ENCODE measurements around the gene SEC14L3.

The SEC14L3 gene

DNA sequence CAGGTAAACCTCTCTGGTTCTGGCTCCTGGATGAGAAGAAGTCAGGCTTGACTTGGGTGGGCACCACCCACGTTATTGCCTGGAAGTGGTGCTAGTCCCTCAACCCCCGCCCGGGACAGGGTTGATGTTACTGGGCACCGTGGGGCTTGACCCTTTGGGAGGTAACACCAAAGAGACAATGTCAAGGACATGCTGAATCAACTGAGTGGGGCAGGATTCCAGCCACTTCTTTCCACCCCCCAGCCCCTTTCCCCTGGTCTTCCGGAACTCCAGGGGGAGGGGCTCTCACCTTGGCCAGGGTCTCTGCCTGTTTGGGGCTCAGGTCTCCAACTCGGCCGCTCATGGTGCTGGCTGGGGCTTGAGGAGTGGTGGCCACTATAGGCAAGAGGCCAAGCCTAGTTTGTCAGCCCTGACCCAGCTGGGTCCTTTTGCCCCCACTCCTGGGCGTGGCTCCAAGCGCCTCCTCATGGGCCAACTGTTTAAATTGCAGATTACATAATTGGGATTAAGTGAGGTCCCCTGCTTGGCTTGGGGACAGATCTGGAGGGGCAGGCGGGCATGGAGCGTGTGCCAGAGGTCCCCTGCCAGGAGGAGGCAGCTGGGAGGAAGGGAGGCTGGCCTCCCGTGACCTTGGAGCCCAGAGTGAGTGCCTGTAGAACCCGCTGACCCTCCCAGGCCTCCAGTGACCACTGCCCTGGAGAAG, at the start of gene SEC14L3:
Gene SEC14L3, minus strand, starts transcription at position 402 of the 703 bp plus-strand sequence. Its CDS starts 59 bp downstream, at position 343.
- CTCF ChIA-PET: interaction anchor here (0.6 kb wide), 1 partner anchor 48 kb away, joined by 3 read pairs; no protein-coding TSS in a partner anchor
- DNase-seq (ENCODE audit: extremely low spot score): no peak
- POLR2A ChIA-PET: no interaction called here
- TF ChIP-seq ZNF384 (IDR thresholded peaks at IDR 0.05) (no peak), HDGF (IDR thresholded peaks at IDR 0.05; ENCODE audit: borderline replicate concordance) (no peak)

DNA sequence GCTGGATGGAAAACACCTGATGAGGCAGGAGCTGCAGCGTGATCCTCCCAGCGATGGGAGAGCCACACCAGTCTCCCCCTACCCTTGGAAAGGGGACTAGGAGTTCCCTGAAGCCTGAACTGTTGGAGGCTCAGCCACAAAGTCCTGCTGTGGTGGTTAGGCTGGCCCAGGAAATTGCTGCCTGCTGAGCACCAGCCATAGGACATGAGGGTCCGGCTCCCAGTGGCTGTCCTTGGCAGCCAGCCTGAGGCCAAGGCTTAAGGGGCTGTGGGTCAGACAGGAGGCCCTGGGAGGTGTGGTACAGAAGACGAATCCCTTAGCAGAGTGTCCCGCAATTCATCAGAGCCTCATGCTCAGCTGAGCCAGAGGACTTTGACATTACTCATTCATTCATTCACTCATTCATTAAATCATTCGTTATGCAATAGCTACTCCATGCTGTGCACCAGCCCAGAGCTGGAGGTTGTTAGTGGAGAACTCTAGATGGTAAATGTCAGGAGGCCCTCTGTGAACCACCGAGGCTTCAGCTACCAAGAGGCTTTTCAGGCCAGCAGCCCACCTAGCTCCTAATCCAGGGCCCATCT, 48.1 kb upstream of the SEC14L3 start:
- POLR2A ChIA-PET: no interaction called here
- TF ChIP-seq SUZ12 (IDR thresholded peaks at IDR 0.05) (no peak), TARDBP (IDR thresholded peaks at IDR 0.05) (no peak), FOXA1 (IDR thresholded peaks at IDR 0.05) (no peak), SP1 (IDR thresholded peaks at IDR 0.05) (no peak), ARNT (IDR thresholded peaks at IDR 0.05) (no peak), FOXM1 (IDR thresholded peaks at IDR 0.05; ENCODE audit: borderline replicate concordance) (no peak), ZNF384 (IDR thresholded peaks at IDR 0.05) (no peak), ELF4 (IDR thresholded peaks at IDR 0.05) (no peak), FOXK2 (IDR thresholded peaks at IDR 0.05) (no peak), CTBP1 (IDR thresholded peaks at IDR 0.05; ENCODE audit: borderline replicate concordance) (no peak), LEF1 (IDR thresholded peaks at IDR 0.05; ENCODE audit: borderline replicate concordance) (no peak), HDGF (IDR thresholded peaks at IDR 0.05; ENCODE audit: borderline replicate concordance) (no peak), BHLHE40 (IDR thresholded peaks at IDR 0.05; ENCODE audit: borderline replicate concordance) (no peak), L3MBTL2 (conservative IDR thresholded peaks at IDR 0.05) (no peak)
- TF ChIP-seq, protein P1, sequence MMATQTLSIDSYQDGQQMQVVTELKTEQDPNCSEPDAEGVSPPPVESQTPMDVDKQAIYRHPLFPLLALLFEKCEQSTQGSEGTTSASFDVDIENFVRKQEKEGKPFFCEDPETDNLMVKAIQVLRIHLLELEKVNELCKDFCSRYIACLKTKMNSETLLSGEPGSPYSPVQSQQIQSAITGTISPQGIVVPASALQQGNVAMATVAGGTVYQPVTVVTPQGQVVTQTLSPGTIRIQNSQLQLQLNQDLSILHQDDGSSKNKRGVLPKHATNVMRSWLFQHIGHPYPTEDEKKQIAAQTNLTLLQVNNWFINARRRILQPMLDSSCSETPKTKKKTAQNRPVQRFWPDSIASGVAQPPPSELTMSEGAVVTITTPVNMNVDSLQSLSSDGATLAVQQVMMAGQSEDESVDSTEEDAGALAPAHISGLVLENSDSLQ (IDR thresholded peaks at IDR 0.05): no peak
- CTCF ChIA-PET: interaction anchor here (0.5 kb wide), 1 partner anchor 226 kb away, joined by 6 read pairs; no protein-coding TSS in a partner anchor
- DNase-seq (ENCODE audit: extremely low spot score): no peak

DNA sequence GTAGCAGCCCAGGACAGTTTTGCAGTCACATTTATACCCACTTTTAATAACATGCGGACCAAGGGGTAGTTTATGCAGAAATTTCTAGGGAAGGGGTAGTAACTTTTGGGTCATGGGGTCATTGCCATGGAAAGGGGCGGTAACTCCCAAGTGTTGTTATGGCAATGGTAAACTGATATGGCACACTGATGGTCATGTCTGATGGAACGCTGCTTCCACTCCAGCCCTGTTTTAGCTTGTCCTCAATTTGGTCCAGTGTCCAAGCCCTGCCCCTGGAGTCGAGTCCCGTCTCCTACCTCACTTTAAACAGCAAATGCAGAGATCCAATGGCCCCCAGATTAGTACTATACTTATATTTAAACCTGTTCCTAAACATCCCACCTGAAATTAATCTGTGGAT, 44.9 kb upstream of the SEC14L3 start:
- ChIA-PET CTCF (no interaction called here), POLR2A (no interaction called here)
- TF ChIP-seq SP1 (IDR thresholded peaks at IDR 0.05) (no peak), HDGF (IDR thresholded peaks at IDR 0.05; ENCODE audit: borderline replicate concordance) (no peak), TARDBP (IDR thresholded peaks at IDR 0.05) (no peak), ZNF384 (IDR thresholded peaks at IDR 0.05) (no peak), L3MBTL2 (conservative IDR thresholded peaks at IDR 0.05) (no peak), SUZ12 (IDR thresholded peaks at IDR 0.05) (no peak), ARNT (IDR thresholded peaks at IDR 0.05) (no peak), NFRKB (IDR thresholded peaks at IDR 0.05) (no peak), FOXK2 (IDR thresholded peaks at IDR 0.05) (no peak), CTBP1 (IDR thresholded peaks at IDR 0.05; ENCODE audit: borderline replicate concordance) (no peak), ELF4 (IDR thresholded peaks at IDR 0.05) (no peak), LEF1 (IDR thresholded peaks at IDR 0.05; ENCODE audit: borderline replicate concordance) (no peak)
- TF ChIP-seq, protein P1 (IDR thresholded peaks at IDR 0.05): no peak
- DNase-seq (ENCODE audit: extremely low spot score): no peak

DNA sequence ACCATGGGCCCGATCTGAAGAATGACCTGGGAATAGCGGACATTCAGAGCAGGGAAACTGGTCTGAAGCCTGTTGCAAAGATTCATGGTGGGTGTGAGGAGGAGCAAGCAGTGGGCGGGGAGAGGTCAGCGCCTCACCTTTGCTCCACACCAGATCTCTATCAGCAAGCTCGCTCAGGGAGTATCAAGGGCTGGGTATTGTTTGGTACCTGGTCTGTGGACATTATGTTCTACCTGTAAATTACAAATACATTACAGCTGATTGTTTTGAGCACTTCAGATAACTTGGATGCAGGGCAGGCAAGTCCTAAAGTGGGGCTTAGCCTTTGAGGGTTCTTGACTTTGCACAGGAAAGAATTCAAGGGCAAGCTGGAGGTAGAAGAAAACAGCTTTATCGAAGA, 44.5 kb upstream of the SEC14L3 start:
- CTCF ChIA-PET: no interaction called here
- POLR2A ChIA-PET: no interaction called here
- no peak for DNase-seq (ENCODE audit: extremely low spot score)
- no peak for TF ChIP-seq TARDBP (IDR thresholded peaks at IDR 0.05)
- TF ChIP-seq FOXM1 (IDR thresholded peaks at IDR 0.05; ENCODE audit: borderline replicate concordance): no peak

DNA sequence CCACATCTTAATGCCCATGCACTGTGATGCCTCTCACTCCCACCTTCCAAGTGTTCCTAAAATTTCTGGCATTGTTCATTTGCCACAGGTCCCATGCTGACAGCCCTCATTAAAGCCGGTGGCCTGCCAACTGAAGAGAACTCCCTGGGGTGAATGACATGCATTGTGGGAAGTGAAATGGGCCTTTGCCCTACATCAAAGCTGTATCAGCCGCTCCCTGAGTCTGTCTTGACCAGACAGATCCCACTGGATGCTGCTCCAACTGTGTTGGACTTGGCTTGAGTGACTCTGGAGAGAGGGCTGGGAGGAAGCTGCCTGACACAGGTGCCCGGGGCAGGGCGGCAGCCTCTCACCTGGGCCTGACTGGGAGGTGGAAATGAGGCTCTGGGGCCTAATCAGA, 42.4 kb upstream of the SEC14L3 start:
- ChIA-PET CTCF (interaction anchor here (0.6 kb wide), 1 partner anchor 14 kb away, joined by 3 read pairs; no protein-coding TSS in a partner anchor), POLR2A (no interaction called here)
- DNase-seq (ENCODE audit: extremely low spot score): no peak
- TF ChIP-seq ARNT (IDR thresholded peaks at IDR 0.05) (no peak), BHLHE40 (IDR thresholded peaks at IDR 0.05; ENCODE audit: borderline replicate concordance) (no peak), ELF4 (IDR thresholded peaks at IDR 0.05) (no peak), SP1 (IDR thresholded peaks at IDR 0.05) (no peak), FOXM1 (IDR thresholded peaks at IDR 0.05; ENCODE audit: borderline replicate concordance) (no peak), FOXK2 (IDR thresholded peaks at IDR 0.05) (no peak), CTBP1 (IDR thresholded peaks at IDR 0.05; ENCODE audit: borderline replicate concordance) (no peak), ZNF384 (IDR thresholded peaks at IDR 0.05) (no peak), TARDBP (IDR thresholded peaks at IDR 0.05) (no peak), SUZ12 (IDR thresholded peaks at IDR 0.05) (no peak), FOXA1 (IDR thresholded peaks at IDR 0.05) (no peak), NFRKB (IDR thresholded peaks at IDR 0.05) (no peak), L3MBTL2 (conservative IDR thresholded peaks at IDR 0.05) (no peak), LEF1 (IDR thresholded peaks at IDR 0.05; ENCODE audit: borderline replicate concordance) (no peak), HDGF (IDR thresholded peaks at IDR 0.05; ENCODE audit: borderline replicate concordance) (no peak)
- TF ChIP-seq, protein P1 (IDR thresholded peaks at IDR 0.05): no peak

DNA sequence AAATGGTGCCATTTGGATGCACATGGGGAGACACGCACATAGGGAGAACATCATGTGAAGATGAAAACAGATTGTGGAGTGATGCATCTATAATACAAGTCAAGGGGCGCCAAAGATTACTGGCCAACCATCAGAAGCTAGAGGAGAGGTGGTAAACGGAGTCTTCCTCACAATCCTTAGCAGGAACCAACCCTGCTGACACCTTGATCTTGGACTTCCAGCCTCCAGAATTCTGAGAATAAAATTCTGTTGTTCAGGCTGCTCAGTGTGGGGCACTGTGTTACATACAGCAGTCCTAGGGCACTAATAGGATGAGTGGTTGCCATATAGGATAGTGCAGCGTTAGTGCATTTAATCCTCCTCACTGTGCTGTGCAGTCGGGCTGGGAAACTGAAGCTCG, 41.6 kb upstream of the SEC14L3 start:
- no peak for TF ChIP-seq FOXM1 (IDR thresholded peaks at IDR 0.05; ENCODE audit: borderline replicate concordance)
- no peak for TF ChIP-seq NFRKB (IDR thresholded peaks at IDR 0.05)
- TF ChIP-seq ZNF384 (IDR thresholded peaks at IDR 0.05): no peak
- no peak for TF ChIP-seq FOXK2 (IDR thresholded peaks at IDR 0.05)
- TF ChIP-seq LEF1 (IDR thresholded peaks at IDR 0.05; ENCODE audit: borderline replicate concordance): no peak
- no peak for TF ChIP-seq ARNT (IDR thresholded peaks at IDR 0.05)
- no peak for TF ChIP-seq ELF4 (IDR thresholded peaks at IDR 0.05)
- no peak for TF ChIP-seq TARDBP (IDR thresholded peaks at IDR 0.05)
- no peak for TF ChIP-seq FOXA1 (IDR thresholded peaks at IDR 0.05)
- TF ChIP-seq, protein P1 (IDR thresholded peaks at IDR 0.05): no peak
- TF ChIP-seq SUZ12 (IDR thresholded peaks at IDR 0.05): no peak
- TF ChIP-seq HDGF (IDR thresholded peaks at IDR 0.05; ENCODE audit: borderline replicate concordance): no peak
- no peak for TF ChIP-seq BHLHE40 (IDR thresholded peaks at IDR 0.05; ENCODE audit: borderline replicate concordance)
- TF ChIP-seq SP1 (IDR thresholded peaks at IDR 0.05): no peak
- TF ChIP-seq CTBP1 (IDR thresholded peaks at IDR 0.05; ENCODE audit: borderline replicate concordance): no peak
- ChIA-PET POLR2A (interaction anchor here (1.6 kb wide), 1 partner anchor 17 kb away, joined by 3 read pairs; no protein-coding TSS in a partner anchor), CTCF (no interaction called here)
- DNase-seq (ENCODE audit: extremely low spot score): no peak
